Neuronal stem cell (in vitro differentiated cells): ENCODE data around the gene MEGF6.
"Not testable (repeated sequence)": the region's sequence is repeated elsewhere in the genome, so short reads cannot be mapped to it uniquely, and the experiment has no call there.

Experiments
- DNase-seq: peaks from one replicate; pipeline ENCODE4 v3.0.0-alpha.2; 2013; ENCODE audit warnings: low spot score
- H2AFZ ChIP-seq: one replicate; pipeline ENCODE4 v1.6.1; 2013; ENCODE audit warnings: mild to moderate bottlenecking, low read length, inconsistent platforms
- H2AK5ac ChIP-seq: 2 replicates; pipeline ENCODE4 v1.6.1; 2013; ENCODE audit warnings: low read depth, mild to moderate bottlenecking, inconsistent platforms, low read length, moderate library complexity, mixed read lengths
- H2BK120ac ChIP-seq: 2 replicates; pipeline ENCODE4 v1.6.1; 2013; ENCODE audit warnings: low read depth, mild to moderate bottlenecking, inconsistent platforms, low read length, moderate library complexity, mixed read lengths
- H2BK12ac ChIP-seq: one replicate; pipeline ENCODE4 v1.6.1; 2013; ENCODE audit warnings: low read length, inconsistent platforms
- H2BK15ac ChIP-seq: 2 replicates; pipeline ENCODE4 v1.6.1; 2013; ENCODE audit warnings: mild to moderate bottlenecking, low read length, inconsistent platforms, mixed read lengths
- H2BK5ac ChIP-seq: one replicate; pipeline ENCODE4 v1.6.1; 2013; ENCODE audit warnings: inconsistent platforms, mild to moderate bottlenecking, low read length, moderate library complexity
- H3K14ac ChIP-seq: one replicate; pipeline ENCODE4 v1.6.1; 2013; ENCODE audit warnings: low read length, inconsistent platforms
- H3K18ac ChIP-seq: 2 replicates; pipeline ENCODE4 v1.6.1; 2013; ENCODE audit warnings: low read length, inconsistent platforms
- H3K23ac ChIP-seq: 2 replicates; pipeline ENCODE4 v1.6.1; 2013; ENCODE audit warnings: low read depth, mild to moderate bottlenecking, mixed read lengths, low read length, inconsistent platforms; ENCODE audit not compliant: poor library complexity
- H3K27ac ChIP-seq: replicated peaks from 3 replicates; pipeline ENCODE4 v1.5.1; 2013; ENCODE audit warnings: low read length, inconsistent platforms
- H3K27me3 ChIP-seq, 3 experiments: 2 replicates each; pipeline ENCODE4 v1.6.1; 2013; ENCODE audit warnings: low read length in 3 of 3, mild to moderate bottlenecking in 2 of 3, inconsistent platforms in 1 of 3, low read depth in 1 of 3, mixed read lengths in 1 of 3, moderate library complexity in 1 of 3; ENCODE audit not compliant: control insufficient read depth in 3 of 3, insufficient read depth in 3 of 3
- H3K36me3 ChIP-seq, 2 donors: replicated peaks in 1 of 2; 2 replicates each; pipeline ENCODE4 v1.6.1; 2013; ENCODE audit warnings: low read length in 2 of 2; ENCODE audit not compliant: control insufficient read depth in 2 of 2, insufficient read depth in 2 of 2
- H3K4ac ChIP-seq: 2 replicates; pipeline ENCODE4 v1.6.1; 2013; ENCODE audit warnings: inconsistent platforms, mild to moderate bottlenecking, low read length, moderate library complexity
- H3K4me1 ChIP-seq, 2 donors: 1 replicate in 1 of 2; 2 replicates in 1 of 2; pipeline ENCODE4 v1.6.1; 2013; ENCODE audit warnings: low read length in 2 of 2, low read depth in 1 of 2; ENCODE audit not compliant: control insufficient read depth in 2 of 2, insufficient read depth in 1 of 2
- H3K4me2 ChIP-seq: one replicate; pipeline ENCODE4 v1.6.1; 2013; ENCODE audit warnings: mild to moderate bottlenecking, low read length, inconsistent platforms; ENCODE audit not compliant: insufficient read depth, poor library complexity, severe bottlenecking
- H3K4me3 ChIP-seq, 2 donors: 2 replicates each; pipeline ENCODE4 v1.5.1; 2013; ENCODE audit warnings: low read length in 2 of 2, mild to moderate bottlenecking in 2 of 2, inconsistent platforms in 1 of 2, moderate library complexity in 1 of 2
- H3K79me1 ChIP-seq: one replicate; pipeline ENCODE4 v1.6.1; 2013; ENCODE audit warnings: low read depth, mild to moderate bottlenecking, inconsistent platforms, low read length, moderate library complexity
- H3K9ac ChIP-seq: one replicate; pipeline ENCODE4 v1.6.1; 2013; ENCODE audit warnings: mild to moderate bottlenecking, low read depth, low read length, inconsistent platforms; ENCODE audit not compliant: poor library complexity
- H3K9me3 ChIP-seq, 2 donors: replicated peaks in 1 of 2; 2 replicates each; pipeline versions ENCODE3 to v1.6.1; 2013; ENCODE audit warnings: low read length in 2 of 2, mild to moderate bottlenecking in 2 of 2, inconsistent platforms in 1 of 2, low read depth in 1 of 2, mixed read lengths in 1 of 2, moderate library complexity in 1 of 2; ENCODE audit not compliant: control insufficient read depth in 2 of 2, insufficient read depth in 1 of 2
- H4K8ac ChIP-seq: one replicate; pipeline ENCODE4 v1.6.1; 2013; ENCODE audit warnings: low read depth, mild to moderate bottlenecking, inconsistent platforms, low read length, moderate library complexity
- H4K91ac ChIP-seq: one replicate; pipeline ENCODE4 v1.6.1; 2013; ENCODE audit warnings: low read length, low read depth, mild to moderate bottlenecking, inconsistent platforms; ENCODE audit not compliant: poor library complexity
- WGBS, 2 donors: extraction: QIAGEN DNeasy Blood & Tissue Kit; methylation state at CpG; one replicate each; pipeline ENCODE4 v1.1.7; 2013; ENCODE audit warnings: missing lambda C conversion rate in 2 of 2, mixed read lengths in 1 of 2; ENCODE audit not compliant: insufficient read length in 2 of 2, insufficient replicate concordance in 1 of 2; ENCODE audit errors: extremely low coverage in 2 of 2; 5-methylcytosine and 5-hydroxymethylcytosine counted together

Gene MEGF6

DNA sequence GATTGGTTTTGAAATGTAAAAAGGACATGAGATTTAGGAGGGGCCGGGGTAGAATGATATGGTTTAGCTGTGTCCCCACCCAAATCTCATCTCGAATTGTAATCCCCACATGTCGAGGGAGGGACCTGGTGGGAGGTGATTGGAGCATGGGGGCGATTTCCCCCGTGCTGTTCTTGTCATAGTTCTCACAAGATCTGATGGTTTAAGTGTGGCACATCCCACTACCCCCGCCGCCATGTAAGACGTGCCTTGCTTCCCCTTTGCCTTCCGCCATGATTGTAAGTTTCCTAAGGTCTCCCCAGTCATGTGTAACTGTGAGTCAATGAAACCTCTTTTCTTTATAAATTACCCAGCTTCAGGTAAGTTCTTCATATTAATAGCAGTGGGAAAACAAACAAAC, 10.8 kb upstream of the MEGF6 start:
- H4K8ac ChIP-seq, H3K27ac ChIP-seq, H2BK5ac ChIP-seq, H3K18ac ChIP-seq, H2BK120ac ChIP-seq, H3K9ac ChIP-seq, H3K4me2 ChIP-seq, DNase-seq, H4K91ac ChIP-seq, H3K9me3 ChIP-seq, H2BK15ac ChIP-seq, H3K36me3 ChIP-seq, H3K14ac ChIP-seq, H2AK5ac ChIP-seq, H3K4me3 ChIP-seq, H3K79me1 ChIP-seq, H2BK12ac ChIP-seq, H2AFZ ChIP-seq, H3K4ac ChIP-seq, H3K23ac ChIP-seq: not testable (repeated sequence)
- peaks cover 15 to 22% of the 10 kb centered on the region in 2 donors for H3K4me1 ChIP-seq
- H3K27me3 ChIP-seq, result peaks cover 0 to 19% (median 2%) of the 10 kb centered on the region in 3 experiments
- WGBS, 2 donors, result no CpG with 5 or more reads among the region's 9 CpGs

DNA sequence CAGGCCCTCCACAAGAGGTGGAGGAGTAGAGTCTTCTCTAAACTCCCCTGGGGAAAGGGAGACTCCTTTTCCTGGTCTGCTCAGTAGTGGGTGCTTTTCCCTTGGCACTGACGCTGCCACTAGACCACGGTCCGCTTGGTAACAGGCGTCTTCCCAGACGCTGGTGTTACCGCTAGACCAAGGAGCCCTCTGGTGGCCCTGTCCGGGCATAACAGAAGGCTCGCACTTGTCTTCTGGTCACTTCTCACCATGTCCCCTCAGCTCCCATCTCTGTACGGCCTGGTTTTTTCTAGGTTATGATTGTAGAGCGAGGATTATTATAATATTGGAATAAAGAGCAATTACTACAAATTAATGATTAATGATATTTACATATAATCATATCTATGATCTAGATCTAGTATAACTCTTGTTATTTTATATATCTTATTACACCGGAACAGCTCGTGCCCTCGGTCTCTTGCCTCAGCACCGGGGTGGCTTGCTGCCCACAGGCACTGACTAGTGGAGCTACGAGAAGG, 9.9 kb upstream of the MEGF6 start:
- H3K14ac ChIP-seq, H2BK15ac ChIP-seq, H2BK5ac ChIP-seq, H3K23ac ChIP-seq, H3K18ac ChIP-seq, H3K36me3 ChIP-seq, H3K4me2 ChIP-seq, DNase-seq, H2AK5ac ChIP-seq, H4K8ac ChIP-seq, H2BK120ac ChIP-seq, H4K91ac ChIP-seq, H3K9me3 ChIP-seq, H3K79me1 ChIP-seq, H3K27ac ChIP-seq, H2AFZ ChIP-seq, H3K9ac ChIP-seq, H3K4me3 ChIP-seq: not testable (repeated sequence)
- Histone ChIP-seq H3K4me1 (peaks cover 15 to 22% of the 10 kb centered on the region in 2 donors), H2BK12ac (peak overlapping the region; percentile 22), H3K27me3 (peaks cover 0 to 25% (median 2%) of the 10 kb centered on the region in 3 experiments), H3K4ac (peak overlapping the region; percentile 76)
- no CpG with 5 or more reads among the region's 15 CpGs for WGBS, 2 donors

DNA sequence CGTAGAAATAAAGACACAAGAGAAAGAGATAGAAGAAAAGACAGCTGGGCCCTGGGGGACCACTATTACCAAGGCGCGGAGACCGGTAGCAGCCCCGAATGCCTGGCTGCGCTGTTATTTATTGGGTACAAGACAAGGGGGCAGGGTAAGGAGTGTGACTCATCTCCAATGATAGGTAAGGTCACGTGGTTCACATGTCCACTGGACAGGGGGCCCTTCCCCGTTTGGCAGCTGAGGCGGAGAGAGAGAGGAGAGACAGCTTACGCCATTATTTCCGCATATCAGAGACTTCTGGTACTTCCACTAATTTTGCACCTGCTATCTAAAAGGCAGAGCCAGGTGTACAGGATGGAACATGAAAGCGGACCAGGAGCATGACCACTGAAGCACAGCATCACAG, 9.4 kb upstream of the MEGF6 start:
- H3K79me1 ChIP-seq, result no peaks in the 10 kb centered on the region
- H3K36me3 ChIP-seq, result peaks cover 0 to 1% of the 10 kb centered on the region in 2 donors
- H2BK12ac ChIP-seq, result no peak overlapping the region
- H3K9me3 ChIP-seq, result peaks cover 0 to 2% of the 10 kb centered on the region in 2 donors
- no peak overlapping the region for H2BK15ac ChIP-seq
- peaks cover 0 to 28% (median 2%) of the 10 kb centered on the region in 3 experiments for H3K27me3 ChIP-seq
- DNase-seq, result no peak
- H3K4ac ChIP-seq, result no peak overlapping the region
- H3K23ac ChIP-seq, result no peak overlapping the region
- no peak overlapping the region for H4K8ac ChIP-seq
- no peak overlapping the region for H4K91ac ChIP-seq
- no peak overlapping the region for H2AFZ ChIP-seq
- peaks cover 15 to 19% of the 10 kb centered on the region in 2 donors for H3K4me1 ChIP-seq
- H3K18ac ChIP-seq, result no peak overlapping the region
- no peak overlapping the region for H3K27ac ChIP-seq
- no peak overlapping the region for H3K9ac ChIP-seq
- no peak overlapping the region for H2BK5ac ChIP-seq
- H3K4me3 ChIP-seq, result no peak overlapping the region
- no peak overlapping the region for H2AK5ac ChIP-seq
- peak overlapping the region; percentile 38 for H3K14ac ChIP-seq
- no peak overlapping the region for H2BK120ac ChIP-seq
- H3K4me2 ChIP-seq, result no peak overlapping the region
- no CpG with 5 or more reads among the region's 12 CpGs for WGBS, 2 donors

DNA sequence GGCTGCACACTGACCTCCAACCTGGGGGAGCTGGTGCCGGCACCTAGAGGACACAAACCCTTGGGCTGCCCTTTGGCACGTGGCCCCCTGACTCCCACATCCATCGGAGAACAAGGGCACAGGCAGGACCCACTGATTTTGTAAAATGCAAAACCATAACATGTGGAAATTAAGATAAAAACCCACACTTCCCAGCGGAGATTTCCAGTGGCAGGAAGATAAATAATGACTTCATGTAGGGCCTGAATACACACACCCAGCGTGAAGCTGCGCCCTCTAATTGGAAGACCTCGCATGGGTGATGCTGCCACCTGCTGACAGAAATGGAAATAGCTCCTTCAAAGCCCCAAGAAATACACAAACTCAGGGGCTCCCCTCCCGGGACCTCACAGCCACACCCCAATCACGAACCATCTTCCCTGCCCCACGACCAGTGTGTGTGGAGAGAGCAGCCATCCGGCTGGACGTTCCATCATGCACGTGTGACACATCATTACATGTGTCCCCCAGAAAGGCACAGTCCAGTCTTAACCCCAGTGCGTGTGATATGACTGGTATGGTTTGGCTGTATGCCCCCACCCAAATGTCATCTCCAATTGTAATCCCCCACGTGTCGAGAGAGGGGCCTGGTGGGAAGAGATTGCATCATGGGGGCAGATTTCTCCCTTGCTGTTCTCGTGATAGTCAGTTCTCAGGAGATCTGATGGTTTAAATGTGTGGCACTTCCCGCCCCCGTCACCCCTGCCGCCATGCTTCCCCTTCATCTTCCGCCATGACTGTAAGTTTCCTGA, 7.8 kb upstream of the MEGF6 start:
- Histone ChIP-seq H3K4ac (no peak overlapping the region), H3K14ac (no peak overlapping the region), H2BK15ac (peak overlapping the region; percentile 37), H2AK5ac (peak overlapping the region; percentile 95), H3K9me3 (peaks cover 0 to 2% of the 10 kb centered on the region in 2 donors), H2BK12ac (peak overlapping the region; percentile 2), H2BK5ac (peak overlapping the region; percentile 84), H3K23ac (peak overlapping the region; percentile 45), H3K27ac (no peak overlapping the region), H4K8ac (no peak overlapping the region), H3K9ac (peak overlapping the region; percentile 75), H3K4me2 (no peak overlapping the region), H3K4me1 (peaks cover 15 to 24% of the 10 kb centered on the region in 2 donors), H3K4me3 (no peak overlapping the region), H3K27me3 (peaks cover 0 to 35% (median 2%) of the 10 kb centered on the region in 3 experiments), H3K36me3 (peaks cover 0 to 1% of the 10 kb centered on the region in 2 donors), H3K79me1 (no peaks in the 10 kb centered on the region), H4K91ac (no peak overlapping the region), H3K18ac (peak overlapping the region; percentile 9), H2BK120ac (no peak overlapping the region), H2AFZ (no peak overlapping the region)
- no CpG with 5 or more reads among the region's 21 CpGs for WGBS, 2 donors
- DNase-seq, result peak; percentile 87
